Gastroesophageal sphincter (tissue), 3 donors: ENCODE measurements around the gene SLC5A8.

ENCODE experiments used
- EP300 ChIP-seq: sonication (generic); formaldehyde crosslinking; IDR thresholded peaks from one replicate; pipeline ENCODE4 v1.6.1; 2017; ENCODE audit warnings: antibody characterized with exemption, mild to moderate bottlenecking
- POLR2A ChIP-seq, 2 donors: fragments of 450-650 bp; IDR thresholded peaks; one replicate each; pipeline ENCODE4 v1.6.1; 2017; ENCODE audit warnings: antibody characterized with exemption in 2 of 2, mild to moderate bottlenecking in 2 of 2, moderate library complexity in 1 of 2
- POLR2AphosphoS5 ChIP-seq: sonication (generic); formaldehyde crosslinking; IDR thresholded peaks from one replicate; pipeline ENCODE4 v1.6.1; 2017; ENCODE audit warnings: antibody characterized with exemption
- TF ChIP-seq, protein P1 (sequence below), 4 experiments: fragments of 200-600 bp in 2 of 4; fragments of 450-650 bp in 2 of 4; sonication (generic) in 1 of 4; IDR thresholded peaks; one replicate each; pipeline ENCODE4 v1.5.1; 2017 to 2019; ENCODE audit warnings: antibody characterized with exemption in 4 of 4, mild to moderate bottlenecking in 2 of 4, moderate library complexity in 2 of 4

DNA sequence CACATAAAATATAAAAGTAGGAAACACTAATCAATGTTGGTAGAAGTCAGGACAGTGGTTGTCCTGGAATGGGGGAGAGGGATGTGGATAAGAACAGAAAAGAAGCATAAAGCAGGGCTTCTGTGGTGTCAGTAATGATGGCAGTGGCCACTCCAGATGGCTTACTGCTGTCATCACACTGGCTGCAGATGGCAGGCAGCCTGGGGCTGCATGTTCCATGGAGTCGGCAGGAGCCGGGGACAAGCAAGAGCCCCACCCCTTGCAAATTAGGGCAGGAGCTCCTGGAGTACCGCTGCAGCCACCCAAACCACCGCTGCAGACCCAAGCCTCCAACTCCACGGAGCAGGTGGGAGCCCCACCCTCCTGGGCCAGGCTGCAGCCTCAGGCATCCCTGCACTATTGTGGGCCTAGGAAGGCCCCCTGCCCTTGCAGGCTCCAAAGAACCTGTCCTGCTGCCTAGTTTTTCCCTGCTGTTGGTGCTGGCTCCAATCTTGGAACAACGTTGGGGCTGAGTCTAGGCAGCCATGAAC, 28.8 kb upstream of the SLC5A8 start:
- TF ChIP-seq, protein P1, sequence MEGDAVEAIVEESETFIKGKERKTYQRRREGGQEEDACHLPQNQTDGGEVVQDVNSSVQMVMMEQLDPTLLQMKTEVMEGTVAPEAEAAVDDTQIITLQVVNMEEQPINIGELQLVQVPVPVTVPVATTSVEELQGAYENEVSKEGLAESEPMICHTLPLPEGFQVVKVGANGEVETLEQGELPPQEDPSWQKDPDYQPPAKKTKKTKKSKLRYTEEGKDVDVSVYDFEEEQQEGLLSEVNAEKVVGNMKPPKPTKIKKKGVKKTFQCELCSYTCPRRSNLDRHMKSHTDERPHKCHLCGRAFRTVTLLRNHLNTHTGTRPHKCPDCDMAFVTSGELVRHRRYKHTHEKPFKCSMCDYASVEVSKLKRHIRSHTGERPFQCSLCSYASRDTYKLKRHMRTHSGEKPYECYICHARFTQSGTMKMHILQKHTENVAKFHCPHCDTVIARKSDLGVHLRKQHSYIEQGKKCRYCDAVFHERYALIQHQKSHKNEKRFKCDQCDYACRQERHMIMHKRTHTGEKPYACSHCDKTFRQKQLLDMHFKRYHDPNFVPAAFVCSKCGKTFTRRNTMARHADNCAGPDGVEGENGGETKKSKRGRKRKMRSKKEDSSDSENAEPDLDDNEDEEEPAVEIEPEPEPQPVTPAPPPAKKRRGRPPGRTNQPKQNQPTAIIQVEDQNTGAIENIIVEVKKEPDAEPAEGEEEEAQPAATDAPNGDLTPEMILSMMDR (IDR thresholded peaks at IDR 0.05), result no peak
- TF ChIP-seq POLR2AphosphoS5 (no peak), POLR2A (IDR thresholded peaks at IDR 0.05) (no peak), EP300 (no peak)
